GM23338 (cell line): ENCODE data around the gene COPZ1.

ENCODE experiments used
- CREB1 ChIP-seq: fragments of 250-450 bp; sonication (Bioruptor Pico); IDR thresholded peaks from 2 replicates; pipeline ENCODE4 v1.5.0; 2020; ENCODE audit warnings: low read depth, mild to moderate bottlenecking, moderate library complexity
- CTCF ChIP-seq, 2 experiments: fragments of 200-600 bp in 1 of 2; sonication (generic) in 1 of 2; conservative IDR thresholded peaks; 2 replicates each; pipeline versions ENCODE4 v1.5.1 to v1.6.1; 2016 to 2017; ENCODE audit warnings: antibody characterized with exemption in 2 of 2, low read depth in 2 of 2, mild to moderate bottlenecking in 2 of 2, moderate library complexity in 1 of 2
- EZH2 ChIP-seq: fragments of 200-600 bp; sonication (generic); IDR thresholded peaks from one replicate; pipeline ENCODE4 v1.8.0; 2017; ENCODE audit warnings: antibody characterized with exemption, mild to moderate bottlenecking, low read depth; ENCODE audit not compliant: unreplicated experiment
- EZH2phosphoT487 ChIP-seq: fragments of 200-600 bp; sonication (generic); IDR thresholded peaks from one replicate; pipeline ENCODE4 v1.8.1; 2018; ENCODE audit warnings: antibody characterized with exemption; ENCODE audit not compliant: unreplicated experiment
- JUNB ChIP-seq: IDR thresholded peaks from one replicate; pipeline ENCODE4 v1.6.1; 2016; ENCODE audit warnings: antibody characterized with exemption; ENCODE audit not compliant: unreplicated experiment
- POLR2AphosphoS5 ChIP-seq: IDR thresholded peaks from 2 replicates; pipeline ENCODE4 v1.6.1; 2016; ENCODE audit warnings: antibody characterized with exemption, low read depth
- STAT1 ChIP-seq: IDR thresholded peaks from one replicate; pipeline ENCODE4 v1.6.1; 2016; ENCODE audit warnings: antibody characterized with exemption; ENCODE audit not compliant: unreplicated experiment
- TF ChIP-seq, protein P1 (sequence below): IDR thresholded peaks from one replicate; pipeline ENCODE4 v1.6.1; 2018; ENCODE audit warnings: antibody characterized with exemption; ENCODE audit not compliant: unreplicated experiment

GRCh38 chr12:54276368-54276767, 48.6 kb upstream of the COPZ1 start:
- no peak for TF ChIP-seq CTCF (conservative IDR thresholded peaks at IDR 0.05; ENCODE audit: low read depth in 2 of 2)
- no peak for TF ChIP-seq EZH2
- no peak for TF ChIP-seq STAT1
- no peak for TF ChIP-seq POLR2AphosphoS5
- TF ChIP-seq, protein P1, sequence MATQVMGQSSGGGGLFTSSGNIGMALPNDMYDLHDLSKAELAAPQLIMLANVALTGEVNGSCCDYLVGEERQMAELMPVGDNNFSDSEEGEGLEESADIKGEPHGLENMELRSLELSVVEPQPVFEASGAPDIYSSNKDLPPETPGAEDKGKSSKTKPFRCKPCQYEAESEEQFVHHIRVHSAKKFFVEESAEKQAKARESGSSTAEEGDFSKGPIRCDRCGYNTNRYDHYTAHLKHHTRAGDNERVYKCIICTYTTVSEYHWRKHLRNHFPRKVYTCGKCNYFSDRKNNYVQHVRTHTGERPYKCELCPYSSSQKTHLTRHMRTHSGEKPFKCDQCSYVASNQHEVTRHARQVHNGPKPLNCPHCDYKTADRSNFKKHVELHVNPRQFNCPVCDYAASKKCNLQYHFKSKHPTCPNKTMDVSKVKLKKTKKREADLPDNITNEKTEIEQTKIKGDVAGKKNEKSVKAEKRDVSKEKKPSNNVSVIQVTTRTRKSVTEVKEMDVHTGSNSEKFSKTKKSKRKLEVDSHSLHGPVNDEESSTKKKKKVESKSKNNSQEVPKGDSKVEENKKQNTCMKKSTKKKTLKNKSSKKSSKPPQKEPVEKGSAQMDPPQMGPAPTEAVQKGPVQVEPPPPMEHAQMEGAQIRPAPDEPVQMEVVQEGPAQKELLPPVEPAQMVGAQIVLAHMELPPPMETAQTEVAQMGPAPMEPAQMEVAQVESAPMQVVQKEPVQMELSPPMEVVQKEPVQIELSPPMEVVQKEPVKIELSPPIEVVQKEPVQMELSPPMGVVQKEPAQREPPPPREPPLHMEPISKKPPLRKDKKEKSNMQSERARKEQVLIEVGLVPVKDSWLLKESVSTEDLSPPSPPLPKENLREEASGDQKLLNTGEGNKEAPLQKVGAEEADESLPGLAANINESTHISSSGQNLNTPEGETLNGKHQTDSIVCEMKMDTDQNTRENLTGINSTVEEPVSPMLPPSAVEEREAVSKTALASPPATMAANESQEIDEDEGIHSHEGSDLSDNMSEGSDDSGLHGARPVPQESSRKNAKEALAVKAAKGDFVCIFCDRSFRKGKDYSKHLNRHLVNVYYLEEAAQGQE: no peak
- no peak for TF ChIP-seq CREB1
- no peak for TF ChIP-seq EZH2phosphoT487
- TF ChIP-seq JUNB: no peak
